Endothelial cell (in vitro differentiated cells): ENCODE measurements around the gene KIAA0040. TPM values are rescaled to one million over a fixed set of nuclear protein-coding genes. Genes with fewer than 3 reads are reported as not detected.

Source experiments
- DNase-seq: peaks from one replicate; pipeline ENCODE4 v3.0.0; 2021; ENCODE audit warnings: low spot score
- H3K27ac Mint-ChIP-seq: one replicate; pipeline ENCODE4 v1.8.0; 2021; ENCODE audit warnings: mixed read lengths, inconsistent platforms; ENCODE audit not compliant: unreplicated experiment
- H3K27me3 Mint-ChIP-seq: one replicate; pipeline ENCODE4 v1.8.0; 2021; ENCODE audit warnings: mild to moderate bottlenecking, moderate library complexity, mixed read lengths, inconsistent platforms; ENCODE audit not compliant: unreplicated experiment
- H3K36me3 Mint-ChIP-seq: one replicate; pipeline ENCODE4 v1.8.0; 2021; ENCODE audit warnings: mild to moderate bottlenecking, low read depth, mixed read lengths, inconsistent platforms; ENCODE audit not compliant: unreplicated experiment
- H3K4me1 Mint-ChIP-seq: one replicate; pipeline ENCODE4 v1.8.0; 2021; ENCODE audit warnings: mild to moderate bottlenecking, mixed read lengths, inconsistent platforms; ENCODE audit not compliant: unreplicated experiment
- H3K4me3 Mint-ChIP-seq: one replicate; pipeline ENCODE4 v1.8.0; 2021; ENCODE audit warnings: mild to moderate bottlenecking, mixed read lengths, inconsistent platforms; ENCODE audit not compliant: unreplicated experiment
- H3K9me3 Mint-ChIP-seq: one replicate; pipeline ENCODE4 v1.8.0; 2021; ENCODE audit warnings: mixed read lengths, inconsistent platforms; ENCODE audit not compliant: unreplicated experiment
- total RNA-seq: library from RNA; stranded (reverse); fragmentation: NEBNext Ultra II Directional; extraction: Animal tissue kit (Norgen Biotek cat#: 25700); gene quantifications from one replicate; pipeline ENCODE4 v1.2.1, GENCODE V29; 2021; ENCODE audit not compliant: unreplicated experiment
- TF ChIP-seq, protein P1 (sequence below): fragments of 200-600 bp; sonication (generic); IDR thresholded peaks from one replicate; pipeline ENCODE4 v1.5.0; 2021; ENCODE audit warnings: antibody characterized with exemption; ENCODE audit not compliant: unreplicated experiment

The KIAA0040 gene
- total RNA-seq, 1 donor from 2014 or later = 4.1 TPM

DNA sequence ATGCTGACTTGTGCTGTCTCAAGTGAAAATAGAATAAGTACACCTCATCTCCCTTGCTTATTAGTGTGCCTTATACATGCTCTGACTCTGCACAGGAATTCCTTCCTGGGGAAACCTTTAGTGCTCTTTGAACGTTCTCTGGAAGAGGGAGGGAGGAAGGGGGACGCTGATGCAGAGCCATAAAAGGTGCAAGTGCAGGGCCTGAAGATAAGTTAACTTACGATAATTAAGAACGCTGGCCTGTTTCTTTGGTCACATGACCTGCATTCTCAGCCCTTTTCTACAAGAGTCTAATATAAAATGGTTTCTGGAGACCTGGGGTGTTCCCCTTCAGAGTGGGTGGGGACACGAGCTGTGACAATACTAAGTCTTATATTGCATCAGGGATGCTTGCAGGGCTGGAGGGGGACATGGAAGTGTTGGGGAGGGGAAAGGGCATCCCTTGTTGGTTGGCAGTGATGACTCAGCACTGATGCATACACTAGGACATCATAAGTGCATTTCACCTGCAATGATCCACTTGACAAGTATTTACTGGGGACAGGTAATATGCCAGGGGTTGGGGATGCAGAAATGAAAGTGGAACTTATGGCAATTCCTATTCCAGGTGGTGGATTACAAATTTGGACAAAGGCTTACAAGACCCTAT, 26.3 kb upstream of the KIAA0040 start:
- H3K4me1 Mint-ChIP-seq = peaks cover 32% of the 10 kb centered on the region
- TF ChIP-seq, protein P1, sequence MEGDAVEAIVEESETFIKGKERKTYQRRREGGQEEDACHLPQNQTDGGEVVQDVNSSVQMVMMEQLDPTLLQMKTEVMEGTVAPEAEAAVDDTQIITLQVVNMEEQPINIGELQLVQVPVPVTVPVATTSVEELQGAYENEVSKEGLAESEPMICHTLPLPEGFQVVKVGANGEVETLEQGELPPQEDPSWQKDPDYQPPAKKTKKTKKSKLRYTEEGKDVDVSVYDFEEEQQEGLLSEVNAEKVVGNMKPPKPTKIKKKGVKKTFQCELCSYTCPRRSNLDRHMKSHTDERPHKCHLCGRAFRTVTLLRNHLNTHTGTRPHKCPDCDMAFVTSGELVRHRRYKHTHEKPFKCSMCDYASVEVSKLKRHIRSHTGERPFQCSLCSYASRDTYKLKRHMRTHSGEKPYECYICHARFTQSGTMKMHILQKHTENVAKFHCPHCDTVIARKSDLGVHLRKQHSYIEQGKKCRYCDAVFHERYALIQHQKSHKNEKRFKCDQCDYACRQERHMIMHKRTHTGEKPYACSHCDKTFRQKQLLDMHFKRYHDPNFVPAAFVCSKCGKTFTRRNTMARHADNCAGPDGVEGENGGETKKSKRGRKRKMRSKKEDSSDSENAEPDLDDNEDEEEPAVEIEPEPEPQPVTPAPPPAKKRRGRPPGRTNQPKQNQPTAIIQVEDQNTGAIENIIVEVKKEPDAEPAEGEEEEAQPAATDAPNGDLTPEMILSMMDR = no peak
- no peak overlapping the region for H3K4me3 Mint-ChIP-seq
- H3K9me3 Mint-ChIP-seq = no peaks in the 10 kb centered on the region
- no peak overlapping the region for H3K27ac Mint-ChIP-seq
- no peaks in the 10 kb centered on the region for H3K36me3 Mint-ChIP-seq
- peaks cover 11% of the 10 kb centered on the region for H3K27me3 Mint-ChIP-seq
- no peak for DNase-seq

DNA sequence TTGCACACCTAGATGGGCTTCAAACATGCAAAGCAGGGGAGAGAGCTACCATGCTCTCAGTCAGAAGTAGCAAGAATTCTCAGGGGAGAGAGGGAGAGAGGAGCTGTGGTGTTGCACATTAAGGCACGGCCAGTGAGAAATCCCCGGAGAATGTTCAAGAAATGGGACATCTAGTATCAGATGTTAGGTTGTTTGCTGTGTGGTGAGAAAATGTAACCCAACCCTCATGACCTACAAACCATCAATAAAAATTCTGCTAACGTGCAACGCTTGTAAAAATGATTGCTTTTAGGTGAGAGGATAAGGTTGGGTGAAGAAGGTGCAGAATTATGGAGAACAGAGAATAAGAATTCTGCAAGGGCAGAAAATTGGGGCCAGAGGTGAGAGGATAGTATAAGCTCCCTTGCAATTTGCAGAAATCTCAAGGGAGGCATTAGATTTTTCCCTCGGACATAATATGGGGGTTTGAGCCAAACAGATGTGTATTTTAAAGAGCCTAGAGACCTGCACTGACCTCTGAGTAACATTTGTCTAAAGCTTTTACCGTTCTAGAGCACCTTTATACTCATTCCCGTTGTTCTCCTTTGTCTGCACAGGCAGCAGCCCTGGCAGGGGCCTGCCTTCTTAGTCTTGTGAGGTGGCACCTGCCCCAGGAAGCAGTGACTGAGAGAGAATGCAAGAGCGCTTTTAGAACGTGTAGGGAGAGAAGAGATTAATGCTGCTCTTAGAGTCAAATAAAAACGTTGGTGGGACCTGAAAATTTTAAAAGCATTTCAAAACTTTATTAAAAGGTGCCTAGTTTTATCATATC, 25.4 kb upstream of the KIAA0040 start:
- peaks cover 32% of the 10 kb centered on the region for H3K4me1 Mint-ChIP-seq
- H3K4me3 Mint-ChIP-seq = no peak overlapping the region
- peaks cover 9% of the 10 kb centered on the region for H3K27me3 Mint-ChIP-seq
- TF ChIP-seq, protein P1 = no peak
- no peak for DNase-seq
- H3K9me3 Mint-ChIP-seq = no peaks in the 10 kb centered on the region
- no peak overlapping the region for H3K27ac Mint-ChIP-seq
- no peaks in the 10 kb centered on the region for H3K36me3 Mint-ChIP-seq

DNA sequence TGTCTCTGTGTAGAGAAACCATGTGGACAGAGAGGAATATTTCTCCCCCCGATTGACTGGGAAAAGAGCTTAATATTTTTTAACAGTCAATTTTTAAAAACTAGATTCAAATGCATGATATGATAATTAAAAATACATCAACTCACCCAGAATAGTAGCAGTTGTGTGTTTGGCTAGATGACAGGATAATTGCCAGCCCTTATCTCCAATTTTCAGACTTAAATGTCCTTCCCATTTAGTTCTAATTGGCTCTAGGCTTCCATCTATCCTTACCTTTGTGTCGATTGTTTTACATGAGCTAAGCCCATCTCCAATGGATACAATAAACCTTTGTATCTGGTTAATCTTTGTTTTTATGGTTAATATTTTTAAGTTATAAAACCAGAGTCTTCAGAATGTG, 23.9 kb upstream of the KIAA0040 start:
- peaks cover 21% of the 10 kb centered on the region for H3K4me1 Mint-ChIP-seq
- H3K27ac Mint-ChIP-seq = no peak overlapping the region
- TF ChIP-seq, protein P1 = no peak
- no peak overlapping the region for H3K4me3 Mint-ChIP-seq
- no peaks in the 10 kb centered on the region for H3K9me3 Mint-ChIP-seq
- DNase-seq = no peak
- no peaks in the 10 kb centered on the region for H3K36me3 Mint-ChIP-seq
- H3K27me3 Mint-ChIP-seq = peaks cover 9% of the 10 kb centered on the region

DNA sequence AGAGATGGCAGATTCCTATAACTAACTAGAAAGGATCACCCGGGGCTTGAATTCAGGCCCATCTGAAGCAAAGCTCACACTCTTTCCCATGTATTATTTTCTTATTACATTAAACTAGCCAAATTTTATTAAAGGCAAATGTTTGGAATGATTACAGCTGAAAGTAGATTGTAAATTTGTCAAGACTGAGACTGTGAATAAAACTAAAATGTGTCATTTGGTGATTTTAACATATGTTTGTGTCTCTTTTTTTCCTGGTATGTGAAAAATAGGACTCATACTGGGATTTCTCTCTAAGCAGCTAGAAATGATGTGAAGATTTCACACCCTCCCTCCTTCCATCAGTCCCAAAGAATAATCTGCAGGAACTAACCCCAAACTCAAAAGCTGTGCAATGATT, 19.1 kb upstream of the KIAA0040 start:
- Mint-ChIP-seq H3K9me3 (no peaks in the 10 kb centered on the region), H3K4me3 (no peak overlapping the region), H3K4me1 (peaks cover 8% of the 10 kb centered on the region), H3K27ac (no peak overlapping the region), H3K27me3 (peaks cover 1% of the 10 kb centered on the region), H3K36me3 (no peaks in the 10 kb centered on the region)
- no peak for DNase-seq
- TF ChIP-seq, protein P1 = no peak

DNA sequence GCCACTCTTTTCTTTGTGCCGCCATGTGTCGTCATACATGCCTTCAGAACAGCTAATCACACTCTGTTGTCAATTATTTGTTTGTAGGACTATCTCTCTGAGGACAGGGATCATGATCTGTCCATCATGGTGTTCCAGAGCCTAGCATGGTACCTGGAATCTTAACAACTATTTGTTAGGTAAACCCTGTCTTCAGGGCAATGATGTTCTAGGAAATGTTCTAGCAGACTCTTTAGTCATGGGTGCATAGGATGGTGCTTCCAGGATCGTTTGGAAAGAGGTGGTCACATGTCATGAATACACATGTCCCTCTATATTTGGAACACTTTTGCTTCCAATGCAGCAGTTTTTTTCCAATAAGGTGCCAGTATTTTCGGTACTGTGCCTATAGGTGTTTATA, 18.2 kb upstream of the KIAA0040 start:
- Mint-ChIP-seq H3K4me1 (peaks cover 14% of the 10 kb centered on the region), H3K4me3 (no peak overlapping the region), H3K36me3 (no peaks in the 10 kb centered on the region), H3K27ac (no peak overlapping the region), H3K9me3 (no peaks in the 10 kb centered on the region), H3K27me3 (peaks cover 1% of the 10 kb centered on the region)
- TF ChIP-seq, protein P1 = no peak
- DNase-seq = no peak
